ENCODE measurements around the gene CSTA. TPM values are rescaled to one million over a fixed set of nuclear protein-coding genes. Genes with fewer than 3 reads are reported as not detected.

CSTA gene
- total and polyA plus RNA-seq, 2 of the 13 experiments (the other 11 are each of a cell fraction or from before 2014, with no cell fraction given): 3.9 to 11.0 TPM

DNA sequence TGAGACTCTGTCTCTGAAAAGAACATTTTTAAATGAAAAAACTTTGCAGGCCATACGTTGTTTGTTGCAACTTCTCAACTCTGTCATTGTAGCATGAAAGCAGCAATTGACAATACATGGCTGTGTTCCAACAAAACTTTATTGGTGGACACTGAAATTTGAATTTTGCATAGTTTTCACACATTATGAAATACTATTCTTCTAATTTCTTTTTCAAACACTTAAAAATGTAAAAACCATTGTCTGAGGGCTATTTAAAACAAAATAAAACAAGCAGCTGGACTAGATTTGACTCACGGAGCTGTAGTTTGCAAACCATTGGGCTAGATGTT lies 18.5 kb upstream of the CSTA start:
- POLR2A ChIA-PET: interaction anchor here (0.7 to 2.6 kb wide), 4 partner anchors 75 to 110 kb away, joined by 3 to 22 read pairs (median 10); partner anchors contain the start of genes FAM162A, MIX23 and WDR5B
- Histone ChIP-seq H3K4me1 (ENCODE audit: insufficient read depth, low read length) (peaks cover 31% of the 10 kb centered on the region), H3K9me3 (ENCODE audit: low read length) (no peaks in the 10 kb centered on the region), H3K4me2 (ENCODE audit: low read depth, low read length) (peak overlapping the region; percentile 83), H3K4me3 (replicated peaks in 1 of 3; ENCODE audit: insufficient read depth in 1 of 3, low read depth in 2 of 3, low read length in 3 of 3) (no peak overlapping the region), H3K27me3 (ENCODE audit: control insufficient read depth in 1 of 2, insufficient read depth in 2 of 2, low read length in 2 of 2) (no peaks in the 10 kb centered on the region), H3K27ac (ENCODE audit: extremely low read length, insufficient read depth, low read length) (no peak overlapping the region), H2AFZ (ENCODE audit: low read length) (no peak overlapping the region), H3K9ac (ENCODE audit: insufficient read depth, low read depth, low read length) (no peak overlapping the region), H3K79me2 (ENCODE audit: insufficient read depth, low read length) (no peaks in the 10 kb centered on the region), H4K20me1 (ENCODE audit: insufficient read depth, low read length) (no peaks in the 10 kb centered on the region), H3K36me3 (replicated peaks in 1 of 2; ENCODE audit: control insufficient read depth in 1 of 2, insufficient read depth in 2 of 2, low read length in 2 of 2) (no peaks in the 10 kb centered on the region)
- DNase-seq (ENCODE audit: low spot score) (no peak), FAIRE-seq (no peak), ATAC-seq (no peak)
- in situ Hi-C loops (cut with HindIII; ENCODE audit: extremely low pct_ligation_motif_present, low pct_unique_long_range_greater_than_20kb) (no loop called here), intact Hi-C loops (cut with micrococcal nuclease; ENCODE audit: unreplicated experiment) (loop anchor here (1.0 to 10.0 kb wide), 3 partner anchors 50 to 368 kb away; partner anchors contain the start of gene FAM162A)
- no TSS peak for BruUV-seq (replicated peaks)
- WGBS (ENCODE audit: low lambda C conversion rate): 48% methylated on average over 2 of the region's 2 CpGs
- CTCF ChIA-PET (ENCODE audit: low intra/inter-chr PET ratio, low total read pairs): interaction anchor here (1.2 to 1.9 kb wide), 3 partner anchors 49 to 86 kb away, joined by 3 to 8 read pairs (median 3); partner anchors contain the start of gene FAM162A
- TF ChIP-seq REPIN1 (CRISPR knock-in tag; IDR thresholded peaks at IDR 0.05; ENCODE audit: borderline replicate concordance, low read depth) (0 out of 2 replicates have a peak, but pooled peaks have one; percentile 11), MTA3 (CRISPR knock-in tag; IDR thresholded peaks at IDR 0.05) (no peak), ZNF543 (CRISPR knock-in tag; IDR thresholded peaks at IDR 0.05) (0 out of 2 replicates have a peak, but pooled peaks have one; percentile 5), ZNF124 (CRISPR knock-in tag; IDR thresholded peaks at IDR 0.05) (no peak), ZNF703 (CRISPR knock-in tag; IDR thresholded peaks at IDR 0.05; ENCODE audit: borderline replicate concordance) (no peak), ZSCAN29 (CRISPR knock-in tag; conservative IDR thresholded peaks at IDR 0.05) (0 out of 2 replicates have a peak, but pooled peaks have one; percentile 6), EHMT2 (IDR thresholded peaks at IDR 0.05; ENCODE audit: borderline replicate concordance, low read depth, low read length) (no peak)
- TF ChIP-seq, protein P1, sequence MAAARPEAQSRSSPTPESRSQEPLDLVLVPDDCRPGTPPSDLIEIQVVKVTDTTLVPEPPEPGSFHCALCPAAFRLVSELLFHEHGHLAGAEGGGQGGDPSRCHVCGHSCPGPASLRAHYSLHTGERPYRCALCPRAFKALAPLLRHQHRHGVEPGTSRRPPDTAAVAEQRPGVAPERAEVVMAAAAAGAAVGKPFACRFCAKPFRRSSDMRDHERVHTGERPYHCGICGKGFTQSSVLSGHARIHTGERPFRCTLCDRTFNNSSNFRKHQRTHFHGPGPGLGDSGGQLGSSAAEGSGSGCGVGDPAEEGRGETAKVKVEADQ (CRISPR knock-in tag; IDR thresholded peaks at IDR 0.05; ENCODE audit: borderline replicate concordance): no peak
- TF ChIP-seq, protein P2, sequence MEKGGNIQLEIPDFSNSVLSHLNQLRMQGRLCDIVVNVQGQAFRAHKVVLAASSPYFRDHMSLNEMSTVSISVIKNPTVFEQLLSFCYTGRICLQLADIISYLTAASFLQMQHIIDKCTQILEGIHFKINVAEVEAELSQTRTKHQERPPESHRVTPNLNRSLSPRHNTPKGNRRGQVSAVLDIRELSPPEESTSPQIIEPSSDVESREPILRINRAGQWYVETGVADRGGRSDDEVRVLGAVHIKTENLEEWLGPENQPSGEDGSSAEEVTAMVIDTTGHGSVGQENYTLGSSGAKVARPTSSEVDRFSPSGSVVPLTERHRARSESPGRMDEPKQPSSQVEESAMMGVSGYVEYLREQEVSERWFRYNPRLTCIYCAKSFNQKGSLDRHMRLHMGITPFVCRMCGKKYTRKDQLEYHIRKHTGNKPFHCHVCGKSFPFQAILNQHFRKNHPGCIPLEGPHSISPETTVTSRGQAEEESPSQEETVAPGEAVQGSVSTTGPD (CRISPR knock-in tag; IDR thresholded peaks at IDR 0.05): no peak
- TF ChIP-seq, protein P3, sequence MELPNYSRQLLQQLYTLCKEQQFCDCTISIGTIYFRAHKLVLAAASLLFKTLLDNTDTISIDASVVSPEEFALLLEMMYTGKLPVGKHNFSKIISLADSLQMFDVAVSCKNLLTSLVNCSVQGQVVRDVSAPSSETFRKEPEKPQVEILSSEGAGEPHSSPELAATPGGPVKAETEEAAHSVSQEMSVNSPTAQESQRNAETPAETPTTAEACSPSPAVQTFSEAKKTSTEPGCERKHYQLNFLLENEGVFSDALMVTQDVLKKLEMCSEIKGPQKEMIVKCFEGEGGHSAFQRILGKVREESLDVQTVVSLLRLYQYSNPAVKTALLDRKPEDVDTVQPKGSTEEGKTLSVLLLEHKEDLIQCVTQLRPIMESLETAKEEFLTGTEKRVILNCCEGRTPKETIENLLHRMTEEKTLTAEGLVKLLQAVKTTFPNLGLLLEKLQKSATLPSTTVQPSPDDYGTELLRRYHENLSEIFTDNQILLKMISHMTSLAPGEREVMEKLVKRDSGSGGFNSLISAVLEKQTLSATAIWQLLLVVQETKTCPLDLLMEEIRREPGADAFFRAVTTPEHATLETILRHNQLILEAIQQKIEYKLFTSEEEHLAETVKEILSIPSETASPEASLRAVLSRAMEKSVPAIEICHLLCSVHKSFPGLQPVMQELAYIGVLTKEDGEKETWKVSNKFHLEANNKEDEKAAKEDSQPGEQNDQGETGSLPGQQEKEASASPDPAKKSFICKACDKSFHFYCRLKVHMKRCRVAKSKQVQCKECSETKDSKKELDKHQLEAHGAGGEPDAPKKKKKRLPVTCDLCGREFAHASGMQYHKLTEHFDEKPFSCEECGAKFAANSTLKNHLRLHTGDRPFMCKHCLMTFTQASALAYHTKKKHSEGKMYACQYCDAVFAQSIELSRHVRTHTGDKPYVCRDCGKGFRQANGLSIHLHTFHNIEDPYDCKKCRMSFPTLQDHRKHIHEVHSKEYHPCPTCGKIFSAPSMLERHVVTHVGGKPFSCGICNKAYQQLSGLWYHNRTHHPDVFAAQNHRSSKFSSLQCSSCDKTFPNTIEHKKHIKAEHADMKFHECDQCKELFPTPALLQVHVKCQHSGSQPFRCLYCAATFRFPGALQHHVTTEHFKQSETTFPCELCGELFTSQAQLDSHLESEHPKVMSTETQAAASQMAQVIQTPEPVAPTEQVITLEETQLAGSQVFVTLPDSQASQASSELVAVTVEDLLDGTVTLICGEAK (IDR thresholded peaks at IDR 0.05): peak; percentile 53; the same call in 1 of the 2 replicates
- TF ChIP-seq, protein P3 (CRISPR knock-in tag; IDR thresholded peaks at IDR 0.05): peak; percentile 77; the same call in 1 of the 2 replicates
- TF ChIP-seq, protein P4, sequence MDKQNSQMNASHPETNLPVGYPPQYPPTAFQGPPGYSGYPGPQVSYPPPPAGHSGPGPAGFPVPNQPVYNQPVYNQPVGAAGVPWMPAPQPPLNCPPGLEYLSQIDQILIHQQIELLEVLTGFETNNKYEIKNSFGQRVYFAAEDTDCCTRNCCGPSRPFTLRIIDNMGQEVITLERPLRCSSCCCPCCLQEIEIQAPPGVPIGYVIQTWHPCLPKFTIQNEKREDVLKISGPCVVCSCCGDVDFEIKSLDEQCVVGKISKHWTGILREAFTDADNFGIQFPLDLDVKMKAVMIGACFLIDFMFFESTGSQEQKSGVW (CRISPR knock-in tag; IDR thresholded peaks at IDR 0.05; ENCODE audit: borderline replicate concordance): no peak

Data from HepG2 (cell line).